ENCODE data around the gene EFCAB8.

EFCAB8 gene

DNA sequence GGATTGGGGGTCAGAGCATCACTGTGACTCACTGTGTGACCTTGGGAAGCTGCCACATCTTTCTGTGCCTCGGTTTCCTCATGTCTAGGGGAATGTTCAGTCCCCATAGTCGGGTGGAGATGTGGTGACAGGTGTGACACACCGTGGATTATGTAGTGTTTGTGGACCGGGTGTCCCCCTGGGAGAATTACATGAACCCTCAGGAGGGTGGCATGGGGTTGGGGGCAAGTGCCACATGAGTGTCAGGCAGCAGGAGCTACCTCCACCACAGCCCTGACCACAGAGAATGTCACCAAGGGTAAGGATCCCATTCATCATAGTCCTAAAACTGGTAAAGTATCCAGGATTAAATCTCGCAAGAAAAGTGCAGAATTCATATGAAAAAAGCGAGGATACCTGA lies 122.3 kb downstream of the EFCAB8 start:
- H3K4me3 ChIP-seq (ENCODE audit: low read depth, low read length): no peak overlapping the region
- TF ChIP-seq, protein P1, sequence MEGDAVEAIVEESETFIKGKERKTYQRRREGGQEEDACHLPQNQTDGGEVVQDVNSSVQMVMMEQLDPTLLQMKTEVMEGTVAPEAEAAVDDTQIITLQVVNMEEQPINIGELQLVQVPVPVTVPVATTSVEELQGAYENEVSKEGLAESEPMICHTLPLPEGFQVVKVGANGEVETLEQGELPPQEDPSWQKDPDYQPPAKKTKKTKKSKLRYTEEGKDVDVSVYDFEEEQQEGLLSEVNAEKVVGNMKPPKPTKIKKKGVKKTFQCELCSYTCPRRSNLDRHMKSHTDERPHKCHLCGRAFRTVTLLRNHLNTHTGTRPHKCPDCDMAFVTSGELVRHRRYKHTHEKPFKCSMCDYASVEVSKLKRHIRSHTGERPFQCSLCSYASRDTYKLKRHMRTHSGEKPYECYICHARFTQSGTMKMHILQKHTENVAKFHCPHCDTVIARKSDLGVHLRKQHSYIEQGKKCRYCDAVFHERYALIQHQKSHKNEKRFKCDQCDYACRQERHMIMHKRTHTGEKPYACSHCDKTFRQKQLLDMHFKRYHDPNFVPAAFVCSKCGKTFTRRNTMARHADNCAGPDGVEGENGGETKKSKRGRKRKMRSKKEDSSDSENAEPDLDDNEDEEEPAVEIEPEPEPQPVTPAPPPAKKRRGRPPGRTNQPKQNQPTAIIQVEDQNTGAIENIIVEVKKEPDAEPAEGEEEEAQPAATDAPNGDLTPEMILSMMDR (IDR thresholded peaks at IDR 0.05; ENCODE audit: low read depth, low read length, missing control alignments): no peak

DNA sequence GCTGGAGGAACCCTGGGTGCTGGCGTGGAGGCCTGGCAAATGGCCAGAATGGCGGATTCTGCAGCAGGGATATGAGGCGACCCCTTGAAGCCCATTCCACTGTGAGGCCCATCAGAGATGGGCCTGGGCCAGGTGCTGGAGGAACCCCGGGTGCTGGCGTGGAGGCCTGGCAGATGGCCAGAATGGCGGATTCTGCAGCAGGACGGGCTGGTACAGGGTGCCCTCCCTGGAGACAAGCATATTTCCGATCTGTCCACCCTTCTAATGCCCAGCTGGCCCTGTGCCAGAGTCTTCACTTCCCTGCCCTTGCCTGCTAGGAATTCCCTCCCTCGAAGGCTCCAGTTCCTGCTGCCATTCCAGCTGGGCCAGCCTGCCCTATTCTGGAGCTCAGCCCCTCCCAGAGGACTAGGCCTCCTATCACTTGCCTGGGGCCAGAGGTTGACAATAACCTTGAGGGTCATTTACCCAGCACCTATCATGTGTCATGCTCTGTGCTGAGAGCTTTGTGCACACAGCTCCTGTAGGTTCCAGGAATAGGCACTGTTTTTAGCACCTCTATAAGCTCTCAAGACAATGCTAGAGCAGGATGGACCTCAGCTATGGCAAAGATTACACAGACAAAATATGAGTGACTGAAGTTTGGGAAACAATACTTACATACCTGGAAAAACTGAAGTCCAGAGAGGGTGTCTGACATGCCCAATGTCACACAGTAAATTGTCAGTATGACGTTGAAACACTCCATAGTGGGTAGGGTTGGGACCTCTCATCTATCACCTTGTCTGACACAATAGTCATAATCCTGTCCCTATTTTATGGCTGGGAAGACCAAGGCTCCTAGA lies 124.1 kb downstream of the EFCAB8 start:
- DNase-seq (ENCODE audit: low read depth): no peak
- TF ChIP-seq, protein P1 (IDR thresholded peaks at IDR 0.05; ENCODE audit: low read depth, low read length, missing control alignments): no peak
- no peak overlapping the region for H3K4me3 ChIP-seq (ENCODE audit: low read depth, low read length)

More for the DNA sequence above, 122.3 kb downstream of the EFCAB8 start:
- no peak for DNase-seq (ENCODE audit: low read depth)

DNA sequence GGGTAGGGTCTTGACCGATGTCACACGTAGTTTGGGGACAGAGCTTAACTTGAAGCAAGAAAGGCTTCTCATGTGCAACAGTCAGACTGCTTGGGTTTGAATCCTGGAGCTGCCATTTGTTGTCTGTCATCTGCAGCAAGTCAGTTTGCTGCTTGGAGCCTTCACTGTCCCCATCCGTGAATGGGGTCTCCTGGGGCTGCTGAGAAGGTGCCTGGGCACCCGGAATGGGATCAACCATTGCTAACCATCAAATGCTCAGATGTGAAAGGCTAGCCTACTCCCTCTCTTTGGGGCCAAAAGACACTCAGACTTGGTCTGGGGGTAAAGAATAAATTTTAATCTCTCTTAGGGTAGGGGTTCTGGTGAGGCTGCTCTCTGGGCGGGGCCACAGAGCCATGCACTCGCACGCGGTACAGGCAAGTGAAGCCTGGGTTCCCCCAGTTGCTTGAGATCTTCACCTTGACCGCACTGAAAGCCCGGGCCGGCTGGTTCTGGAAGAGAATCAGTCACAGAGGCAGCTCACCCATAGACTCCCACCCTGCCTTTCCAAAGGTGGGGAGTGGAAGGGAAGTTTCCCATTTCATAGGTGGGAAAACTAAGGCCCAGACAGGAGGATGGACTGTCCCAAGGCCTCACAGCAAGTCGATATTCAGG lies 124.9 kb downstream of the EFCAB8 start:
- DNase-seq (ENCODE audit: low read depth): no peak
- TF ChIP-seq, protein P1 (IDR thresholded peaks at IDR 0.05; ENCODE audit: low read depth, low read length, missing control alignments): no peak
- H3K4me3 ChIP-seq (ENCODE audit: low read depth, low read length): no peak overlapping the region

DNA sequence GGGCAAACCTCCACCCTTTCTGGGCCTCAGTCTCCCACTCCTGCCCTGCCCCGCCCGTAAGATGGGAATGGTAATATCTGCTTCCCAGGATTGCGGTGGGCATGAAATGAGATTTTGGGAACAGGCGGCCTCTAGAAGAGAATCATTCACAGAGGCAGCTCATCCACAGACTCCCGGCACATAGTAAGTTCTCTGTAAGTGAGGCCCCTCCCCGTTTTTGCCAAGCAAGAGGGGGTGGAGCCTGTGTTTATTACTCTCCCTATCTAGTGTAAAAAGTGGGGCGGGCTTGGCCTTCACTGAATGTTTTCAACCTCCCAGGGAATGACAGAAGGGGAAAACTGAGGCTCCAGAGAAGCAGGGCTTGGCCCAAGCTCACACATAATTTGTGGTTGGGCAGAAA lies 125.5 kb downstream of the EFCAB8 start:
- TF ChIP-seq, protein P1 (IDR thresholded peaks at IDR 0.05; ENCODE audit: low read depth, low read length, missing control alignments): no peak
- no peak for DNase-seq (ENCODE audit: low read depth)
- H3K4me3 ChIP-seq (ENCODE audit: low read depth, low read length): no peak overlapping the region

DNA sequence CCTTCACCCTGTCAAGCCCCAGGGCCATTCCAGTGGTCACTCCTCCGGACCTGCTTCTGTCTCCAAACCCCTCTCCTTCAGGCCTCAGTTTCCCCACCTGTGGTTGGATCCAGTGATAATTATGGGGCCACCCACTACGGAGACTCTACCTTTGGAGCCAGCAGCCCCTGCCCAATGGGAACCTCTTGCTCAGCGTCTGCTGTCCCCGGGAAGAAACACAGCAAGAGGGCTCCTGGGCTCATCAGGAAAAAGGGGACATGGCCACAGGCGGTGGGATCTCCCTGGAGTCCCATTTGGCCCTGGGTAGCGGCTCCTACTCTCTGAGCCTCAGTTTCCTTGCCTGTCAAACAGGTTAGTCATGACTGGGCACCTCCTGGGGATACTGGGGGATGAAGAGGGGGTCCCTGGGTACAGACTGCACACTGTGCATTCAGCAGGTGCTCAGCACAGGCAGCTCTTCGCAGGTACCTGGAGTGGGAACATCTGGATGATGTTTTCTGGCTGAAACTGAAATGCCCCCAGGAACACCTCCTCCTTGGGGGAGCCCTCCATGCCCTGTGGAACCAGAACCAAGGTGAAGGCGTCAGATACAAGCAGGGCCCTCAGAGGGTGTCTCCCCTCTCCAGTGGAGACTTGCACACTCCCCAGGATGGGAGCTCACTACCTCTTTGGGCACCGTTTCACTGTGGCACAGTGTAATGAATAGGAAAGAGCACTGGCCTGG lies 126.1 kb downstream of the EFCAB8 start:
- DNase-seq (ENCODE audit: low read depth): no peak
- no peak overlapping the region for H3K4me3 ChIP-seq (ENCODE audit: low read depth, low read length)
- TF ChIP-seq, protein P1 (IDR thresholded peaks at IDR 0.05; ENCODE audit: low read depth, low read length, missing control alignments): no peak

DNA sequence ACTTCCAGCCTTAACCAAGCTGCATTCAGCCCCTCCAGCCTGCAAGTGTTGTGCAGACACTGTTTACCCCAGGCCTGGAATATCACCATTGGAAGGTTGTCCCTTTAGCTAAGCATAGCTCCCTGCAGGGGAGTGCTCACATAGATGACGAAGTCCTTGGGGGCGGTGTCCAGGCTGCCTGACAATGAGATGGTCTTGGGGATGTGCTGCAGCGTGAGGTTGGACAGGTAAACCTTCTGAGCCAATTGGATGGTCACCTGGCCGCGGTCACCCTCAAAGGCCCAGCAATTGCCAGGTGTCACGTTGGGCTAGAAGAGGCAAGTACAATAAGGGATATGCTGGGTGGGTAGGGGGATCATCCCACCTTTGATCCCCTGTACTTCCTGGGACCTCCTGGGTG lies 126.9 kb downstream of the EFCAB8 start:
- H3K4me3 ChIP-seq (ENCODE audit: low read depth, low read length): no peak overlapping the region
- no peak for DNase-seq (ENCODE audit: low read depth)
- TF ChIP-seq, protein P1 (IDR thresholded peaks at IDR 0.05; ENCODE audit: low read depth, low read length, missing control alignments): no peak

Data from GM12864 (cell line).